GM20000 (cell line): ENCODE measurements around the gene ALKBH6.

ENCODE experiments used
- DNase-seq: peaks from one replicate; pipeline ENCODE4 v3.0.0; 2012; ENCODE audit warnings: low spot score
- TF ChIP-seq, protein P1 (sequence below): IDR thresholded peaks from 2 replicates; pipeline ENCODE4 v1.5.1; 2012; ENCODE audit warnings: mild to moderate bottlenecking, control low read depth; ENCODE audit errors: extremely low read depth, missing control alignments

The ALKBH6 gene

DNA sequence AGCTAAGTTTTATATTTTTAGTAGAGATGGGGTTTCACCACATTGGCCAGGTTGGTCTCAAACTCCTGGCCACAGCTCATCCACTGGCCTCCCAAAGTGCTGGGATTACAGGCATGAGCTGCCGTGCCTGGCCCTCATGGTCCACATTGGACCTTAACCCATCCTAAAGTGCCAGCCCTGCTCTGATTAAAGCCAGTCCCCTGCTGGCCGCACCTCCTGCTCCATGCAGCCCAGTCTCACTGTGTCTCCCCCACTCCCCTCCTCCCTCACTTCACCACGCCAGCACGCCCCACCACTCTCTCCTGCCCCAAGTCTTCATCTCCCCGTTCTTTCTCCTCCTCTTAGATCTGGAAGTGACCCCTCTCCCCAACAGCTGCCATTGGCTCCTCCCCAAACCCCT is 35.7 kb downstream of the ALKBH6 start:
- no peak for DNase-seq
- TF ChIP-seq, protein P1, sequence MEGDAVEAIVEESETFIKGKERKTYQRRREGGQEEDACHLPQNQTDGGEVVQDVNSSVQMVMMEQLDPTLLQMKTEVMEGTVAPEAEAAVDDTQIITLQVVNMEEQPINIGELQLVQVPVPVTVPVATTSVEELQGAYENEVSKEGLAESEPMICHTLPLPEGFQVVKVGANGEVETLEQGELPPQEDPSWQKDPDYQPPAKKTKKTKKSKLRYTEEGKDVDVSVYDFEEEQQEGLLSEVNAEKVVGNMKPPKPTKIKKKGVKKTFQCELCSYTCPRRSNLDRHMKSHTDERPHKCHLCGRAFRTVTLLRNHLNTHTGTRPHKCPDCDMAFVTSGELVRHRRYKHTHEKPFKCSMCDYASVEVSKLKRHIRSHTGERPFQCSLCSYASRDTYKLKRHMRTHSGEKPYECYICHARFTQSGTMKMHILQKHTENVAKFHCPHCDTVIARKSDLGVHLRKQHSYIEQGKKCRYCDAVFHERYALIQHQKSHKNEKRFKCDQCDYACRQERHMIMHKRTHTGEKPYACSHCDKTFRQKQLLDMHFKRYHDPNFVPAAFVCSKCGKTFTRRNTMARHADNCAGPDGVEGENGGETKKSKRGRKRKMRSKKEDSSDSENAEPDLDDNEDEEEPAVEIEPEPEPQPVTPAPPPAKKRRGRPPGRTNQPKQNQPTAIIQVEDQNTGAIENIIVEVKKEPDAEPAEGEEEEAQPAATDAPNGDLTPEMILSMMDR = no peak

DNA sequence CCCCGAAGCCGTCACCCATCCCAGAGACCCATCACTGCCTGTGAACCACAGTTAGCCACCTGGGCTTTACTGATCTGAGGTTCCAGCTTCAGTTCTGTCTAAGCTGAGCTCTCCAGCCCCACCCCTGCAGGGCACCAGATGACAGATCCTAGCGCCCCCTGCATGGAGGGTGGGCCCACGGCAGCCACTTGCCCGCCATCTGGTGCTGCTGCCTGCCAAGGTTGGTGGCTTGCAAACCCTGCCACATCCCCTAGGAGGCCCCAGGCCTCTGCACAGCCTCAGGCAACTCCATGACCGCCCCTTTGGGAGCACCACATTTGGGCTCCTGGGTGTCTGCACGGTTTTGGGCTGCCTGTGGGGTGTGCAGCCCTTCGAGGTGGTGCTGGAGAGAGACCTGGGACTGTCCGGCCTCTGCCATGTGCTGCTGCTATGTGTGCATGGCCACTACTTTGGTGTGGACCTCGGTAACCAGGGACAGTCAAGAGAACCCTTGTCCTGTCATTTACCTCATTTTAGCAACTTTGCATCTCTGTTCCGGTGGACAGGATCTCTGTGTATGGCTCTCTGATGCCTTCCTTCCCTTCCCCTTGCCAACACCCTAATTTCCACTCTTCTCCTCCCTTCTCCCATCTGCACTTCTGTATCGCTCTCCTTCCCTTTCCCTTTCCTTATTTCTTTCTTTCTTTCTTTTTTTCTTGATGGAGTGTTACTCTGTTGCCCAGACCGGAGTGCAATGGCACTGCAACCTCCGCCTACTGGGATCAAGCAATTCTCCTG is 36.4 kb downstream of the ALKBH6 start:
- no peak for DNase-seq
- TF ChIP-seq, protein P1 = no peak

DNA sequence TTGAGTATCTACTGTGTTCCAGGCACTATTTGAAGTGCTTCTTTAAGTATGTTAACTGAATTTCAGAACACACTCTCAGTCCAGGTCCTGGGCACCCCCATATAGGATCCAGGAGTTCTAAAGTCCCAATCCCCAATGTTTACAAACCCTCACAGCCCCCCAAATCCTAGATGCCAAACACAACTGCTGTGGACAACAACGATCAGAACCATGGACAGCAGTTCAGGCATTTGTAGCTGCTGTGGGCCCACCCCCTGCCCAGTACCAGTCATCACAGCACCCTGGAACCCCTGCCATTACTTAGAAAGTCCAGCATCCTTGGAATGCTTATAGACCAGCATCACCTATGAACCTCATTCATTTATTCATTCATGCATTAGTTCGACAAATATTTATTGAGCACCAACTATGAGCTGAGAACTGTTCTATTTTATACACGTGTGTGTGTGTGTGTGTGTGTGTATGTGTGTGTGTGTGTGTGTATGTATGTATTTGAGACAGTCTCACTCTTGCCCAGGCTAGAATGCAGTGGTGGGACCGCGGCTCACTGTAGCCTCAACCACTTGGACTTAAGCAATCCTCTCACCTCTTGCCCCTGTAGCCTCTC is 38.3 kb downstream of the ALKBH6 start:
- no peak for DNase-seq
- TF ChIP-seq, protein P1 = no peak

DNA sequence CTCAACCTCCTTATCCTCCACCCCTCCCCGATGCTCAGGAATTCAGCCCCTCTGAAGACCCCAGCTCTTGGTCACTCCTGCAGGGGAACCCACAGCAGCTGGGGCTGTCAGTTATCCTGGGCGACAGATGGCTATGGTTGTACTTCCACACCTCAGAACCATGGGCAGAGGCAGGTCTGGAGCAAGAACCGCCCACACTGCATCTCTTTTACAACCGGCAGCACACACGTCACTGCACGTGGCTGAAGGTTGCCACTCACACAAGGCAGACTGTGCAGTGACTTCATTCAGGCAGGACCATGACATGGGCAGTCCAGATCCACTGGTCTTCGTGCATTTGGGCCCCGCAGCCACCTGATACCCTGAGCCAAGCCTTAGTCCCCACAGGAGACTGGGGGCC is 40.5 kb downstream of the ALKBH6 start:
- TF ChIP-seq, protein P1 = no peak
- no peak for DNase-seq

DNA sequence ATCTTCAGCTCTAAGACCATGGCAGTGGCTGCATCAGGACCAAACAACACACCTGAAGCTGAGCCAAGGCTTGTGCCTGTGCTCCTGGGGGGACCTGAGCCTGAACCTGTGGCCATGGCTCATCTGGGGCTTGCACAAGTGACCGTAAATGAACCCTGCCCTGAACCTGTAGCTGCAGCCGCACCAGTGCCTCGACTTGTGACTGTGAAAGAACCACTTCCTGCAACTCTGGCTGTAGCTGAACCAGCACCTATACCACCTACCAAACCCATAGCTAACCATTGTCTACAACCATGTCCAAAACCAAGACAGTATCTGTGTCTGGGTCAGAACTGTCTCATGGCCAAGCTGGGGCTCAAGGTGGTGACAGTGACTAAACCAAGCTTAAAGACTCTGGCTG is 47.2 kb downstream of the ALKBH6 start:
- DNase-seq = no peak
- TF ChIP-seq, protein P1 = no peak

DNA sequence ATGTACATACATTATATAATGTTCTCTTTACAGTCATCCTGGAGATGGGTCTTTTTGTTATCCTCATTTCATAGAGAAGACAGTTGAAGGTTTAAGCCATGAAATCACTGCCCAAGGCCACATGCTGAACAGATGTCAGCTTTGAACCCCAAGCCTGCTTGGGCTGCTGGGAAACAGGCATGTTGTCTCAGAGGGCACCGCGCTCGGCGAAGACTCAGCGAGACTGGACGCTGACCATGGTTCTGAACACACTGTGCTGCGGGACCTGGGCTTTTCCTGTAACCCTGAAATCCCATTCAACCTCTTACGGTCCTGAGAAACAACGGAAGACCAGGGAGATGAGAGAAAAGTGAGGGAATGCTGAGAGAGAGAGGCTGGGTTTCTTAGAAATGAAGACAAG is 50.5 kb downstream of the ALKBH6 start:
- TF ChIP-seq, protein P1 = no peak
- no peak for DNase-seq

DNA sequence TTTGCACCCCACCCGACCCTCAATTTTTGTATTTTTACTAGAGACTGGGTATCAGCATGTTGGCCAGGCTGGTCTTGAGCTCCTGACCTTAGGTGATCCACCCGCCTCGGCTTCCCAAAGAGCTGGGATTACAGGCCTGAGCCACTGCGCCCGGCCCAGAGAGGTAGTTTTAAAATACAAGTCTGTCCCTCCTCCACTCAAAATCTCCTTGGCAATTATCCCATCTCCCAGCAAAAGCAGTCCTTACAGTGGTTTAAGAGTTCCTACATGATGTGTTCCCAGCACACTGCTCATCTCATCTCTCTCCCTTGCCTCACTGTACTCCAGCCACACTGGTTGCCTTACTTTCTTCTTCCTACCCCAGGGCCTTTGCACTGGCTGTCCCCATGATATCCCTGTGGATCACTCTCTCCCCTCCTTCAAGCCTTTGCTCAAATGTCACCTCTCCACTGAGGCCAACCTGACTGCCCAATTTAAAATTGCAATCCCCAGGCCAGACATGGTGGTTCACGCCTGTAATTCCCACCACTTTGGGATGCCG is 53.5 kb downstream of the ALKBH6 start:
- TF ChIP-seq, protein P1 = no peak
- DNase-seq = no peak
